Keratinocyte (primary cell): ENCODE results near the gene KIF20A.

Source experiments
- CTCF ChIP-seq, 3 experiments: IDR thresholded peaks in 1 of 3; conservative IDR thresholded peaks in 1 of 3; optimal IDR thresholded peaks in 1 of 3; 2 replicates in 2 of 3; 3 replicates in 1 of 3; pipeline versions ENCODE3 to v1.5.1; 2011; ENCODE audit warnings: low read length in 3 of 3, mild to moderate bottlenecking in 3 of 3, moderate library complexity in 2 of 3, control low read depth in 1 of 3, inconsistent platforms in 1 of 3; ENCODE audit not compliant: insufficient read depth in 2 of 3; ENCODE audit errors: extremely low read depth in 1 of 3
- EZH2 ChIP-seq: IDR thresholded peaks from one replicate; pipeline ENCODE4 v1.6.1; 2012; ENCODE audit warnings: inconsistent platforms, mild to moderate bottlenecking, low read length, moderate library complexity

GRCh38 chr5:138212828-138213160, 33.9 kb downstream of the KIF20A start:
- no peak for TF ChIP-seq EZH2
- TF ChIP-seq CTCF (optimal IDR thresholded peaks at IDR 0.05 in 1 of 3, IDR thresholded peaks at IDR 0.05 in 1 of 3, conservative IDR thresholded peaks at IDR 0.05 in 1 of 3; ENCODE audit: extremely low read depth in 1 of 3, insufficient read depth in 2 of 3, low read length in 3 of 3): no peak
